Activated naive CD4-positive, alpha-beta T cell treated with Interleukin-2 at 50 U/mL for 16 hours (primary cell): ENCODE data around the gene RRAS.

Experiments
- DNase-seq: peaks from one replicate; pipeline ENCODE4 v3.0.0-alpha.2; 2020

The RRAS gene

DNA sequence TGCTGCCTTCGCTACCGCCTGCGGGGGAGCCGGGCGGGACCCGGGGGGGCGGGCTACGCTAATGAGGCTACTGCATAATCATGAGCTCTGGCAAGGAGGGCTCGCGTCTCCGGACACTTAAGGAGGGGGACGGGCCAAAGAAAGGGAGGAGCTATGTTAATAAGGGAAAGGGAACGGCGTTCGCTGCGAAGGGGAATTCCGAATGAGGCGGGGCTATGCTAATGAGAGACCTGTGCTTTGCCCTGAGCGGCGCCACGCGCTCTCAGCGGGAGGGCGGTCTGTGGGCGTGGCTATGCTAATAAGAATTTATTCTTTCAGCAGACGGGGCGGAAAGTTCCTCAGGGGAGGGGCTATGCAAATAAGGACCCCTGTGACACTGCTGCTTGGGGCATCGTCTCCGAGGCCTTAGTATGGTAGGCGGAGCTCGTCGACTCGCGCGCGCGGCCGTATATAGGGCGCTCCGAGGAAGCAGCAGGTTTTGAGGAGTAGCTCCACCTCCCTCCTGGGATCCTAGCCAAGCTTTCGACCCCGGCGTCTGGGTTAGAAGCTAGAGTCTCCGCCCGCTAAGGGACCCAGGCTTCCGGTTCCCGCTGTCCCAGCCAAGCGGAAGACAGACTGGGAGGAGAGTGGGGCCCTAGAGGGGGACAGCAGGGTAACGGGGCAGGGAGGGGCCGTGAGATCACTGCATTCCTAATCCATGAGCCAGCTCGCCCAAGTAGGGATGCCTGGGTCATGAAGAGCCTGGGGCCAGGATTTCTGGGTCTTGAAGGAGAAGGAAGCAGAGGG, at the start of gene RRAS:
Gene RRAS, minus strand, starts transcription at position 31 of the 786 bp plus-strand sequence. CDS start 45 bp downstream, outside the sequence.
- DNase-seq = peak; percentile 100

DNA sequence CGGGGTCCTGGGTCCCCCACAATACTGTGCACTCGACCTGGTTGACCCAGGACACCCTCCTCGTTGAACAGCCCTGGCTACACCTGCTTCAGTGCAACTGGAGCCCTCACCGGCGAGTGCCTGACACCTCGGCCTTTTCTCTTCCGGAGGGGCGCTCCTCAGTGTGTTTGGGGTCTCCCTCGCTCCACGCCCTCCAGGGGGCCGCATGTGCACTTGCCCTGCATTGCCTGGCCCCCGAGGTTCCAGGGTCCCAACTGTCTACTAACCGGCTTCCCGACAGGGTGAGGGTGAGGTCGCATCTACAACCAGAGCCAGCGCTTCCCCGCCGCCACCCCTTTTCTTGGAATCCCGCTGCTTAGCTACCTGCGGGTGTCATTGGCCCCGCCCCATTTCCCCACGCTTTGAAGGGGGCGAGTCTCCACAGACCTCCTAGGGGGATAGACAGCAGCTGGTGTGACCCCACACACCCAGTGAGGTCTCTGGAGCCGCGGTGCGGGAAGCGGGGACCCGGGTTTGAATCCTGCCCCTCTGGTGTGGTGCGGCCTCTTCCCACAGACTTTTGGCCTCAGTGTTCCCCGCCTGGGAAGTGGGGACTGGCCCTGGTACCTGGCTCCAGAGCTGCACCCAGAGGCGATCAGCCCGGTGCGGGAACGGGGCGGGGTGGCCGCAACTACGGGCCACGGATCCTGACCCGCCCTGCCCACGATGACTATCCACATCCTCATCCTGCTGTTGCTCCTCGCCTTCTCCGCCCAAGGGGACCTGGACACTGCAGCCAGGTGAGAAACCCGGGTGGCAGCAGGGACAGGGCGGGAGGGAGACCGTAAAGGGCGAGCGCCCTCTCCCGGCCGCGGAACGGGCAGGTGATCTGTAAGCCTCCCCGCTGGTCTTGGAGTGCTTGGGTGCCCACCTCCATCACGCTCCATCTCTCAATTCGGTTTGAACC, 49.5 kb upstream of the RRAS start, which contains the start of gene ADM5:
Gene ADM5, plus strand, starts transcription at position 462 of the 946 bp plus-strand sequence. Its CDS starts 244 bp downstream, at position 706.
- DNase-seq = peak; percentile 48

DNA sequence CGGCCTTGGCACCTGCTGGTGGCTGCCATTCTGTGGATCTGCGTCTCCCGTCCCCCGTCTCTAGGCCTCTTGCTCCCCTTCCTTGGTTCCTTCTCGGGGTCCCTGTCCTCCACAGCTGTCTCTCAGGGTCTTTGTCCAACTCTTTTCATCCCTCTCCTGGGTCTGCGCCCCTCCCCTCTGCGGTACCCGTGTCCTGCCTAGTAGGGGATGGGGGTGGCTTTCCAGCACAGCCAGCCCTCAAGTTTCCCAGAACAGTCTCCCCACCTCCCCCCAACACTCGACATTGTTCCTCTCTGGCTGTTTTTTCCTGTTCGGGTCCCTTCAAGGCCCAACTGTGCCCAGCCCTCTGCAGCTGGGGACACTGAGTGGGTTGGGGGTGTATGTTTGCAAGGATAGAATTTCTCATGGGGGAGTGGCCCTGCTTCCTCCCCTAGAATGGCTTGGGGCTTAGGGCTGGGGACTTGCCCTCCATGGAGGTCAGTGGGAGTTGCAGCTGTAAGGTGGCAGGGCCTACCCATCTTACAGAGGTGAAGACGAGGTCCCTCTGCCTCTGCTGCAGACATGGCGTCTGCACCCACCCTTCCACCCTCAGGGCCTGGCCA, 48.7 kb upstream of the RRAS start:
- no peak for DNase-seq

DNA sequence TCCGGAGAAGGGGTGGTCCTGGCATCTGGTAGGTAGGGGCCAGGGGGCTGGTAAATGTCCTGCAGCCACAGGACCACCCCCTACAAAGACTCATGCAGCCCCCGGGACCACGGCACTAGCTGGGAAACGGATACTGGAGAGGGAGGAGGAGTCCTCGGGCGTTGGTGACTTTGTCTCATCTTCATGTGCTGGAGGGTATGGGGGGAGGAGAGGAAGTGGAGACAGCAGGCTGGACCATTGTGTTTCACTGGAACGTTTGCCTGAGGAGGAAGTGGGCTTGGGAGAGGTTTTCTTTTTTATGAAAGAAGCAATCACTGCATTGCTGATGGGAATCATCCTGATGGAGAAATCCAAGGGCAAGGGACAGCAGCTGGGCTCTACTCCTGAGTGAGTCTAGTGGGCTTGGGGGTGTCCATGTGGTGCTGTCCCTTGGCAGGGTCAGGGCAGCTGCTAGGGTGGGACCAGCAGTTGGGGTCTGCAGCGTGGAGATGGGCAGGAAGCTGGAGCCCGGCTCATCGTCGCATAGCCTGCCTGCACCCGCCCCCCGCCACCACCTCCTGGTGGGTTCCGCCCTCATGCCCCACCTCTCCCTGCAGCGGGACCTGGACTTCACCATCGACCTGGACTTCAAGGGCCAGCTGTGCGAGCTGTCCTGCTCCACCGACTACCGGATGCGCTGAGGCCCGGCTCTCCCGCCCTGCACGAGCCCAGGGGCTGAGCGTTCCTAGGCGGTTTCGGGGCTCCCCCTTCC, 47.8 kb upstream of the RRAS start:
- no peak for DNase-seq

DNA sequence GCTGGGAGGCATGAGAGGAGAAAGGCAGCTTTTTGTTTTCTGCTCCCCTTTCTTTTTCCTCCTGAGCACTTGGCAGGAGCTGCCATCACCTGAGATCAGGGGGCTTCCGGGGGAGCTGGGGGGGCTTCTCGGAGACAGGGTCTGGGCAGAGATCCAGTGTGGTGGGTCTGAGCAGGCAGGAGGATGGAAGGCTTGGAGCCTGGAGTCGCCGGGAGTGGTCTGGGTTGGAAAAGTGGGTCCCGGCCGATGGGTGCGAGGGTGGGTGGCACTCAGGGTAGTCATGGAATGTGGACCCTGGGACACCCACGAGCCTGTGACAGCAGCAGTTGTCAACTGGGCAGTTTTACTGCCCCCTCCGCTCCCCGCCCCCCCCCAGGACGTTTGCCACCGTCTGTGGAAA, 47.2 kb upstream of the RRAS start:
- no peak for DNase-seq

DNA sequence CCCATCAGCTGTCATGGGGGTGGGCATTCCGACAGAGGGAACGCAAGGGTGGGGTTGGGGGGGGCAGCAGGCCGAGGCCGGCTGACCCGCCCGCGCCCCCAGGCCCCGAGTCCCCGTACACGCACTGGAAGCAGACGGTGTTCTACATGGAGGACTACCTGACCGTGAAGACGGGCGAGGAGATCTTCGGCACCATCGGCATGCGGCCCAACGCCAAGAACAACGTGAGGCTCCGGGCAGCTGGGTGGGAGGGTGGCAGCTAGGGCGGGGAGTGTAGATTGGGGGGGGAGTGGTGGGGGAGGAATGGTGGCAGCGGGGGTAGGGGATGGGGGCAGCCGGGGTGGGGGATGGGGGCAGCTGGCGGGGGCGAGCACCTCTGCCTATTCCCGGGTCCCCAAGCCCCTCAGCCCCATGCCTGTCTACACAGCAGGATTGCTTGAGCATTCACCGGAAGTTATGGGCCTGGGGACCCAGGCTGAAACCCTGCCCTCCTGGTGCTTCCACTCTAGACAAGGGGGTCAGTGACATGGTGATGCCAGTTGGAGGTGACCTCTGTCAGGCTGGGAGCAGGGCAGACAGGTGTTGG, 46.7 kb upstream of the RRAS start:
- DNase-seq = no peak

DNA sequence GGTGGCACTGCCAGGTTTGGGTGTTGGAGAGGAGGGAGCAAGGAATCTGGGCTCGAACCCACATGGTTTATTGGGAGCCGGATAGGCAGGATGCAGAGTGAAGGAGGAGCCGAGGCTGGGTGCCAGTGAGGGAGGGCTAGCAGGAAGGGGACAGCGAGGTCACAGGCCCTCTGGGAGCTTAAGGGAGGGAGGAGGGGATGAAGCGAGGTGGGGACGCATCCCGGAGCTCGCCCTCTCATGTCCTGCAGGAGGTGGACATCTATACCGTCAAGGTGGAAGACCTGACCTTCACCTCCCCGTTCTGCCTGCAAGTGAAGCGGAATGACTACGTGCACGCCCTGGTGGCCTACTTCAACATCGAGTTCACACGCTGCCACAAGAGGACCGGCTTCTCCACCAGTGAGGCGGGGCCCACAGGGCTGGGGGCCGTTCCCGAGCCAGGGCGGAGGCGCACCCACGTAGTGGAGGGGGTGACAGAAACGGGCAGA, 45.9 kb upstream of the RRAS start:
- no peak for DNase-seq

DNA sequence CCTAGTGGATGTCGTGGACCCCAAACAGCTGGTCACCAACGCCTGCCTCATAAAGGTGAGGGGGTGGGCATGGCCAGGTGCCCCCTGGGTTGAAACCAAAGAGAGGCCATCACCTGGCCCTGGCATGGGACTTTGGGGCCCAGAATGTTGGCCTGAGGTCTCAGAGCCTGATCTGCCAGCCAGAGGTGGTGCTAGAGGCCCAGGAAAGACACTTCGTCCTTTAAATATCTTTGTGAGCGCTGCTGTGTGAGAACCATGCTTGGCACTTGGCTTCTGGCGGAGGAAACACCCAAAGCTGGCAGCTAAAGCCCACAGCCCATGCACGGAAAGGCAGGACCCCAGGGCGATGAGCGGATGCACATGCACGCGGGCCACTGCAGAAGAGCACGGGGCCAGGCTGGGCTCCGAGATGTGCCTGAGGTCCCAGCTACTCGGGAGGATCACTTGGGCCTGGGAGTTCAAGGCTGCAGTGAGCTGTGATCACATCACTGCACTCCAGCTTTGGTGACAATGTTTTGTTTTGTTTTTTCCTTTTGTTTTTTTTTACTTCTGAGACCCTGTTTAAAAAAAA, 45.1 kb upstream of the RRAS start:
- DNase-seq = no peak

DNA sequence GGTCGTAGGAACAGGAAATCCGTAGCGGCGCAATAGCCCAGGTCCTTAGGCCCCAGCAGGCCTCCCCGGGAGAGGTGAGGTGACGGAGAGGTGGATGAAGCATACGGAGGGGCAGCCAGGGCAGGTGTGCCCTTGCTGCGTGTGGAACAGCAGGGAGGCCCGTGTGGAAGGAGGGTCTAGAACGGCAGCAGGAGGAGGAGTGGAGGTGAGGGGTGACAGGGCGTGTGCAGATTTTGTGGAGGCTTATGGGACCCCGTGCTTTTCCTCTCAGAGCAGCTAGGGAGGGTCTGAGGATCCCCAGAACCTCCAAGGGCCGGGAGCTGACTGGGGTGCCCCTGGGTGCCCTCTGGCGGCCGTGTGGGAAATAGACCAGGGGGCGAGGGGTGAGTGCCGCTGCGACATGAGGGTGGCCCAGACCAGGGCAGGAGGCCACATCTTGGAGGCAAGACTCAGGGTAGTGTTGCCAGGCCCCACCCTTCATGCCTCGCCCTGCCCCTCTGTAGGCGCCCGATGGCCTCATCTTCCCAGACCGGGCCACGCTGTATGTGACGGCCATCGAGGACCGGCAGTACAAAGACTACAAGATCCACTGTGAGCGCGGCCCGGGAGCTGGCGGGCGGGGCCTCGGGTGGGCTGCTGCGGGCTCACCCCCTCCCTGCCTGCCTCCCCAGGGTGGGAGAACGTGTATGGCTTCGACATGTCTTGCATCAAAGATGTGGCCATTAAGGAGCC, 44.5 kb upstream of the RRAS start:
- peak; percentile 37 for DNase-seq

DNA sequence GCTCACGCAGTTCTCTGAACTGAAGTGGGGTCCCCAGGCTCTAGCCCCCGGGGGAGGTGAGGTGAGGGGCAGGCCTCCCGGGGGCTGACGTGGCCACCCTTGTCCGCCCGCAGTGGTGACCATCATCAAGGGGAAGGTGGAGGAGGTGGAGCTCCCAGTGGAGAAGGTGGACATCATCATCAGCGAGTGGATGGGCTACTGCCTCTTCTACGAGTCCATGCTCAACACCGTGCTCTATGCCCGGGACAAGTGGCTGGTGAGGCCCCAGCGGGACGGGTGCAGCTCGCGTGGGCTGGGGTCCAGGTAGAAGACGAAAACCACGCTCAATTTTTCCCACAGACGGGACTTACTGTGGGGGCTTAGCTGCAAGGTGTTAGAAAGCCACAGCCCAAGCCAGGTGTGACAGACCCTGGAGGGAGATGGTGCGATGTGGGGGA, 43.9 kb upstream of the RRAS start:
- no peak for DNase-seq

DNA sequence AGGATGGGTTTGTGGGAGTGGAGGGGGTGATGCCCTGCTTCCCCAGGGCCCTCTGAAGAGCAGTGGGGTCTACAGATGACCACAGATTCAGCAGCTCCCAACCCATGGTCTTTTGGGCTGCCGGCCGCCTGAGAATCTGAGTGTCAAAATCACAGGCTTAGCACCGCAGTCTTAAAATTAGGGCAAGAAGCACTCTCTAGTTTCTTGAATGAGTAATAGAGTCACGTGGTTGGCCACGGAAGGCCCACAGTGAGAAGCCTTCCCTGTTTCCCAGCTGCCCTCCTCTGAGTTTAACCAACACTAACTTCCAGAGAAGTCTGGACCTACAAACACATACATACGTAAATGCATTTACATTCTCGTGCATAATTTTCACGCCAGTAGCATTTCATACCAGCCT, 42.3 kb upstream of the RRAS start:
- no peak for DNase-seq

DNA sequence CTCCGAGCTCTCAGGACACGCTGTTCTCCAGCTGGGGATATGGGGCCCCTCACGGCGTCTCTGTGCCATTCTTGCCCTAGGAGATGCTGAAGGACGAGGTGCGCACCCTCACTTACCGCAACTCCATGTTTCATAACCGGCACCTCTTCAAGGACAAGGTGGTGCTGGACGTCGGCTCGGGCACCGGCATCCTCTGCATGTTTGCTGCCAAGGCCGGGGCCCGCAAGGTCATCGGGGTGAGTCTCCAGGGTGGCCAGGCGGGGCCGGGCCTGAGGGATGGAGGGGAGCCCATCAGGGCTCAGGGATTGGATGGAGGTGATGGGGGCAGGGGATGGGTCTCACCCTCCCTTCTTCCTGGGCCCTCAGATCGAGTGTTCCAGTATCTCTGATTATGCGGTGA, 41.9 kb upstream of the RRAS start:
- no peak for DNase-seq

DNA sequence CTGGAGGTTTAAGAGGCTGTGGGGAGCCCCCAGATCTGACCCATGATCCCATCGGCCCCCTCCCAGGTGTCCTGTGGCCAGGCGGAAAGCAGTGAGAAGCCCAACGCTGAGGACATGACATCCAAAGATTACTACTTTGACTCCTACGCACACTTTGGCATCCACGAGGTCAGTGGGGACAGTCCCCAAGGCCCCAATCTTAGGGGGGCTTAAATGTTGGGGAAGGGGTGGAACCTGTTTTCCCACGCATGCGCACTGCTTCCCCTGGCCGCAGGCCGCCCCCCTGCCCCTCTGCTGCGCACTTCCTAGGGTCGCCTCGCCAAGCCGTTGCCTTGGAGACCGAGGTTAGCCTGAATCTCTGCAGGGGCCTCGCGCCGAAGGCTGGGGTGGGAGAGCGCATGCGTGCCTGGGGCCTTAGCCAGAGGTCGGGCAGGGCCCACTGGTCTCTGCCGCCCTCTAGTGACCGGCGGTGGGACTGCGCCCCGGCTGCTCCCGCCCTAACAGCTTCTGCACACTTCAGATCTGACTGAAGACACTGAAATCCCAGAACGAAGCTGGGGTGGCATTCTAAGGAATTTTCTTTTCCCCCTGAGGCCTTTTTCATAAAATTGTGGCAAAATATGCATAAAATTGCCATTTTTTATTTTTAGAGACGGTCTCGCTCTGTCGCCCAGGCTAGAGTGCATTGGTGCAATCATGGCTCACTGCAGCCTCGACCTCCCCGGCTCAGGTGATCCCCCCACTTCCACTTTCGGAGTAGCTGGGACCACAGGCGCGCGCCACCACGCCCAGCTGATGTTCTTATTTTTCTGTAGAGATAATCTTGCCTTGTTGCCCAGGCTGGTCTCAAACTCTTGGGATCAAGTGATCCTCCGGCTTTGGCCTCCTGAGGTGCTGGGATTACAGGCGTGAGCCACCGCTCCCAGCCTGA, 40.7 kb upstream of the RRAS start:
- DNase-seq = peak; percentile 96

DNA sequence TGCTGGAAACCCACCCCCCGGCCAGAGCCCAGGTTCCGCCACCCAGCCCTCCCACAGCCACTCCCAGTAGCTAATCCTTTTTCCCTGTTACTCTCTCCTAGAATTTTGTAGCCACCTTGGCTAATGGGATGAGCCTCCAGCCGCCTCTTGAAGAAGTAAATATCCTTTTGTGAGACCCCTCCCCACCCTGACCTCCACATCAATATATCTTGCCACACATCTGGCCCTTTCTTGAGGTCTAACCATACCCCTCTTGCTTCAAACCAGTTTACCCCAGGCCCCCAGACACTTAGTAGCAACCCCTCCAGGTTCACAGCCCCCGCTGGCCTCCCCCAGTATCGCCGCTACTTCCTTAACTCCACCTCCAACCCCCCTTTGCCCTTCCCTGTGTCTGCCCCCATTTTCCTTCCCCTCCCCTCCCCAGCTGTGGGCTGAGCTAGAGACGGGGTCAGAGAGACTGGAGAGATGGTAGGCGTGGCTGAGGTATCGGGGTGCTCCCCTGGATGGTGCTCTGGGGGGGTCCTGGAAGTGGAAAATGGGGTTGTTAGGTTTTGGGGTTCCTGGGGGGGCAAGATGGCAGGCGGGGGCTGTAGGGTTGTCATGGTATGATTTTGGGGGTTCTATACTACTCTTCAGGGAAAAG, 39.9 kb upstream of the RRAS start:
- DNase-seq = no peak

DNA sequence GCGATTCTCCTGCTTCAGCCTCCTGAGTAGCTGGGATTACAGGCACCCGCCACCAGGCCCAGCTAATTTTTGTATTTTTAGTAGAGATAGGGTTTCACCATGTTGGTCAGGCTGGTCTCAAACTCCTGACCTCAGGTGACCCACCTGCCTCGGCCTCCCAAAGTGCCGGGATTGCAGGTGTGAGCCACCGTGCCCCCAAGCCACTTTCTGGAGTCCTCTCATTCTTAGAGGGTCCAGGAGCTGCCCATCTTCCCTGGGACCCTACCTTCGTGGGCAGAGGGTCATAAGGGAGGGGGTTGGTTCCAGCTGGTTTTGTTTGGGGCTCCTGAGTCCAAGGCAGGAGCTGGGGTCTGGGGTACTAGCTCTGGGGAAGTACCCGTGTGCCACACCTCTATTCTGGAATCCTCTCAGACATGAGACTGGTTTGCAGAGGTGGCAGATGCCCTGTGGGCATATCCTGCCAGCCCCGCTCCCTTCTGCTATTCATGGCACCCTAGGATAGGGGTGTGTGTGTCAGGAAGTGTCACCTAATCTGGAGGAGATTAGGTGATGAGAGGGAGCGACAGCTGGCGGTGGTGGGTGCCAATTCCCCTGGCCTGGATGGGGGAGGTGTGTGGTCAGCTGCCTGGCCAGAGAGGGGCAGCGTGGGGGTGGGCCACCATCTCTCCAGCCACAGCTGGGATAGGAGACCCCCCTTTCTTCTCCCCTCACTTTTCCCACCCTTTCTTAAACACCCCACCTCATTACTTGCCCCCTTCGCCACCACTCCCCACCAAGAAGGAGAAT, 39.2 kb upstream of the RRAS start:
- no peak for DNase-seq

DNA sequence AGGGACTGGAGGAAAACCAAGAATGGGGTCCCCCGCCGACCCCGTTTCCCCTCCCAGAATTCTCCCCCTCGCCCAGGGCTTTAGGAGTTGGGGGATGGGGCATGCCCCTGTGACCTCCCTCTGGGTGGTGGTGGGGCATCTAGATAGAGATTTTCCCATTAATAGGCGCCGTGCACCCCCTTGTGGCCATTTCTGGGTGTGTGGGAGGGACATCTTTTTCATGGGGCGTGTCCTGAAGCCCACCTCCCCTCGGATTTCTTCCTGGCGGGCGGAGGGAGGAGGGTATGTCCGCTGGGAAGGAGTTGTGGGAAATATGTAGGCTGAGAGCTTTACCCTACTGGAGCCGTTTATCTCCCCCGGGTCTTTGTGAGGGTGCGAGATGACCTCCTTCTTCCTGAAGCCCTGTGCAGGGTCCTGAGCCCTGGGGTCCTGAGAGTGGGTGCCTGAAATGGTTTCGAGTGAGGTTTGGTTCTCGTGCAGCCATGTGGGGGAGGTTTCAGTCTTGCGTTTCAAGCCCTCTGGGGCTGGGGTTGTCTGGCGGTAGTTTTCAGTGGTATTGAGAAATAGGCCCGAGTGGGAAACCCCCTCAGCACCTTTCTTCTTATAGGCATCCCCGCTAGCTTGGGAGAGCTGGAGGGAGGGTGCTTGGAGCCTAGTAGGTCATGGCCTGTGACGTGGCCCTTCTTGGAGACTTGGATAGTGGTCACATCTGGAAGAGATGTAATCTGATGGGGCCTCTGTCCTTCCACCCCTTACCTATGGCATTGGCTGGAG, 38.1 kb upstream of the RRAS start:
- DNase-seq = peak; percentile 85

DNA sequence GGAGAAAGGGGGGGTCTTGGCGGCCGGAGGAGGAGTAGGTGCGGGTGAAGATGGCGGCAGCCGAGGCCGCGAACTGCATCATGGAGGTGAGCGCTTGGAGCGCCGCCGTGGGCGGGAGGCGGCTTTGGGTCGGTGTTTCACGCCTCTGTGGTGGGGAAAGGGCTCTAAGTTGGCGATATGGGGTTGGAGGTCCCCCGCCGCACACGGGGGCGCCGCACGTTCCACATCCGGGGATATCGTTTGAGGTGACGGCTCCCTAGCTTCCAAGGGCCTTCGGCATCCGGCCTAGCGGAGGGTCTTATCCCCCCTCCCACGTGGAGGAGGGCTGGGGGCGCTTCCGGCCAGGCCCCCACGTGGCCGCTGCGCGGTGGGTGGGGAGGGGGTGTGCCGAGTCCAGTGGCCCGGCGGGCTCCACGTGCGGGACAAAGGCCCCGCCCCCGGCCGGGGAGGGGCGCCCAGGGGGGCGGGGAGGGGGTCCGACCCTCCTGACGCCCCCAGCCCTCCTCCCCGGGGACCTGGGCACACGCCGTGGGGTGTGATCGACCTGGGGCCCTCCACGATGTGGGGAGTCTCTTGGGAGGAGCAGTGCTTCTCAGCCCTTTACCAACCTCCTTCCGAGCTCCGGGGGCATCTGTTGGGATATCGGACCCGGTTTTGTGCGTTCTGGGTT, 37.4 kb upstream of the RRAS start, which contains the start of gene PRMT1:
Gene PRMT1, plus strand, starts transcription at position 41 of the 670 bp plus-strand sequence. Its CDS starts 10 bp downstream, at position 51.
- DNase-seq = peak; percentile 62
